GM21528 (cell line): ENCODE results near the gene RPTOR.

Experiments
- ATAC-seq: cut with Tn5 transposase; IDR thresholded peaks from one replicate; pipeline ENCODE4 v1.9.1; 2021; ENCODE audit warnings: mild to moderate bottlenecking, moderate library complexity; ENCODE audit not compliant: unreplicated experiment, low FRiP score

Gene RPTOR

GRCh38 chr17:80585890-80586845, 41.5 kb downstream of the RPTOR start:
- no peak for ATAC-seq

DNA sequence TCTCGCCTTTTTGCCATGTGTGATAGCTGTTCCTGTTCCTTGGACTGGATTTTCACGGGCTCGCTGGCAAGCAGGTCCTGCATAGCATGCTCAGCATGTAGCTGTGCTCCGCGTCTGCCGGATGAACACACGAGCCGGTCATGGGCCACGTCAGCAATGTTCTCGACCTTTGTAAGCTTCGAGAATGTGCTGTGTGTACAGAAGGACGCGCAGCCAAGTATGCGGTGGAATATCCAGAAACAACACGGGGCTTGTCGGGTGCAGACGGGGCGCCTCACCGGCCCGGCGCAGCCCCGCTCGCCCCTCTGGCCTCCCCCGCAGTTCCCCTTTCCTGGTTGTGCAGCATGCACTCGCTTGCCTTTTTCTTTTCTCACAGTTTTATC, 42.2 kb downstream of the RPTOR start:
- ATAC-seq: no peak

GRCh38 chr17:80588702-80589383, 44.2 kb downstream of the RPTOR start:
- no peak for ATAC-seq

- ATAC-seq: no peak
Observed at GRCh38 chr17:80591788-80592187, 47.1 kb downstream of the RPTOR start.

GRCh38 chr17:80592243-80592642, 47.6 kb downstream of the RPTOR start:
- ATAC-seq: no peak

DNA sequence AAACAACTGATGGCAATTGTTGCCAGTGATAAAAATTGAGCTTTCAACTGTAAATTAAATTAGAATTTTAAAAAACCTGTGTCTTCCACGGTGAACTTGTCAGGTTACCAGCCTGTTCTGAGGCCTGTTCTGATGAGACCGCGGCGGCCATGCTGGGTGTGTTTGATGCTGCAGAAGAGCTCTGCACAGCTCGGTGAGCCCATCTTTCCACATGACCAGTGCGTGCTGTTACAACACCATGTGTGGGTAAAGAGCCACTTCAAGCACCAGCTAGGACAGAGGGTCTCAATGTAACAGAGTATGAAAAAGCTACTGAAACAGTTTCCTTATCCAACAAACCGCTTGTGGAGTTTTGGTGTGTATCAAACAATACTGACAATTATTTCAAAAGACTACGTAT, 48.5 kb downstream of the RPTOR start:
- no peak for ATAC-seq

DNA sequence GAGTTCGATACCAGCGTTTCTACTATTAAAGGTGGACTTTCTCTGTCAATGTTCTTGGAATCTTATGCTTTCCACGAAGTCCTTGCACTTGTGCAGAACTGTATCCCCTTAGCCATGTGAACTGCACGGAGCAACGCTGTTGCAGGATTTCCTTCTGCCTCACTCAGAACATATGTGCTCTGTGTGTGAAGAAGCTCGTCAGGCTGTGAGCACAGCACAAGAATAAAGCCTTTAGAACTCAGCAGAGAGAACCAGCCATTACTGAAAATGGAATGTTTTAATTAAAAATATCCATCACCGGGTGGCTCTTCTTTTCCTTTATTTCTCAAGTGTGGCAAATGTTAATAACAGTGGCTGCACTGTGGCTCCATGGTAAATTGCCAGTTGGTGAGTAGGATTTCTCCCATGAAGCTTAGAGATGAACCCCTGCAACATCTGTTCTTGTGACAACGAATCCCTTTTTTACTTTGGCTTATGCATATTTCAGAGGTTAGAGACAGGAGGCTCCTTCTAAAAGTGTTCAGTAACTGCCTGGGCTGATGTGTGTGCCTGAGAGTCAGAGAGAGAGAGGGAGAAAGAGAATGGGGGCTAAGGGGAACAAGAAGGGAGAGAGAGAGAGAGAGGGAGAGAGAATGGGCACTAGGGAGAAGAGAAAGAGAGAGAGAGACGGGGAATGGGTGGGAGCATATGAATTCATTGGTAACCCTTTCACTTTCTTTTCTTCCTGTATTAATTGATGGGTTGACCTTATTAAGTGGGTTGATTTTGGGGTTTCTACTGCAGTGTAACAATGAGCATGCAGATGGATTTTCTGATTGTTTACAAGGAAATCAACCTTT, 50.0 kb downstream of the RPTOR start:
- no peak for ATAC-seq

GRCh38 chr17:80596760-80597608, 52.3 kb downstream of the RPTOR start:
- ATAC-seq: no peak

DNA sequence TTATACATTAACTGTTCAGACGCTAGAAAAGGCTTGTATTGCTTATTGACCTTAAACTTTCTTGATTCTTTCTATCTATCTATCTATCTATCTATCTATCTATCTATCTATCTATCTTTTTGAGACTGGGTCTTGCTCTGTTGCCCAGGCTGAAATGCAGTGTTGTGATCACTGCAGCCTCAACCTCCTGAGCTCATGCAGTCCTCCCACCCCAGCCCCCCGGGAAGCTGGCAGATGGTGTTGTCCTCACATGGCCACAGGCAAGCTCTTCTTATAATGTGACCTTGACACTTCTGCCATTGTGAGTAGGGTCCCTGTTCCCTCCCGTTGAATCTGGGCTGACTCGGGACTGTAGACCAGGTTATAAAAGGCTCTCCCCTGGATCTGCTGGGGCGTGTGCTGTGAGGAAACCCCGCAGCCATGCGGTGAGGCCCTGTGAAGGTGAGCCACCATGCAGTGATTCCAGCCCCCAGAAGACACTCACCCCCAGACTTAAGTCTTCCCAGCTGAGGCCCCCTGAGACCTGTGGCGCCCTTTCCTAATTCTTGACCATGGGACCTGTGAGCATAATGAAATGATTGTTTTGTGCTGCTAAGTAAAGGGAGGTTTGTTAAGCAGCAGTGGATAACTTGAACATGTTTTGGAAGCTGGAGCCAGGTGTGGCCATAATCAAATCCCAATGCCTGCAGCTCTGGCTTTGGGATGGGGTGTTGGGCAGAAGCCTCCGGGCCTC, 54.3 kb downstream of the RPTOR start:
- ATAC-seq: no peak

DNA sequence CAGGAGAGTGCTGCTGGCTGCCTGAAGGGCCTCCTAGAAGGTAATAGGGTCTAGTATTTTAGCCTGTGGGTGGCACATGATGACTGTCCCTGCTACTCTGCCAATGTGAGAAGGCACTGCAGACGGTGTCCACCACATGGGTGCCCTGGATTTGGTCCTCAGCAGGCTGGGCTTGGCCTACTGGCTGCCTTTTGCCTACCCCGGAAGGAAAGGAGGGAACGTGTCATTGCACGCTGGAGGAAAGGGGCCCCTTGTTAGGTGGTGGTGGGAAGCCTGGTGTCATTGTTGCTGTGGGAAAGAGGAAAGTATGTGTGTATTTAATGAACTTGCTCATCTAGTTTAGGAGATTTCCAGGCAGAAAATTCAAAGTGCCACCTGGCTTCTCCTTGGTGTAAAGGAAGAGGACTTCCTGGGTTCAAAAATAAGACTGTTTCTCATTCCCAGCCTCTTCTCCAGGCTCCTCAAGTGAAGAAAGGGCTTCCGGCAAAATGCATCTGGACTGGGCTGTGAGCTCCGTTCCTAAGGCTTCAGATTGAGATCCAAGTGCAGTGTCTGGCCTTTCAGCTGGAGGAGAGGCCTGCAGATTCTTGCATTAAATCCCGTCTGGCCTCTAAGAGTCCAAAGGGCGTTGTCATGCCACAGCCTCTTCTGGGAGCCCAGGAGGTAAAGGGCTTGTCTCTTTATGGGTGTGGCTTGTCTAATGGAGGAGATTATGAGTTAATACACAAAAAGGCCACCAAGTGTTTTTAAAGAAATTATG, 55.1 kb downstream of the RPTOR start:
- ATAC-seq: no peak

GRCh38 chr17:80601146-80601545, 56.5 kb downstream of the RPTOR start:
- no peak for ATAC-seq

DNA sequence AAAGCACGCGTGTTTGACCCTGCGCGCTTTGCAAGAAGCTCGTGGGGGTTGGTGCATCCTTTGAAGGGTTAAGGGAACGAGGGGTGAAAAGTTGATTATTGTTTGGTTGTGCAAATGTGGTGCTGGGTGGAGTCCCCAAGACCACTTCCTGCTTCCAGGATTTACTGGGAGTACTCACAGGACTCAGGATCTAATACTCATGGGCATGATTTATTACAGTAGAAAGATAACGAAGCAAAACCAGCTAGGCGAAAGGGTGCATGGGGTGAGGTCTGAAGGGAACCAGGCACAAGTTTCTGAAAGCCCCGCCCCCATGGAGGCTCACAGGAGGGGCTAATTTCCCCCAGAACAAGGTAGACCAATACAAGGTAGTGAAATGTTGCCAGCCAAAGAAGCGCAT, 58.8 kb downstream of the RPTOR start:
- ATAC-seq: no peak

DNA sequence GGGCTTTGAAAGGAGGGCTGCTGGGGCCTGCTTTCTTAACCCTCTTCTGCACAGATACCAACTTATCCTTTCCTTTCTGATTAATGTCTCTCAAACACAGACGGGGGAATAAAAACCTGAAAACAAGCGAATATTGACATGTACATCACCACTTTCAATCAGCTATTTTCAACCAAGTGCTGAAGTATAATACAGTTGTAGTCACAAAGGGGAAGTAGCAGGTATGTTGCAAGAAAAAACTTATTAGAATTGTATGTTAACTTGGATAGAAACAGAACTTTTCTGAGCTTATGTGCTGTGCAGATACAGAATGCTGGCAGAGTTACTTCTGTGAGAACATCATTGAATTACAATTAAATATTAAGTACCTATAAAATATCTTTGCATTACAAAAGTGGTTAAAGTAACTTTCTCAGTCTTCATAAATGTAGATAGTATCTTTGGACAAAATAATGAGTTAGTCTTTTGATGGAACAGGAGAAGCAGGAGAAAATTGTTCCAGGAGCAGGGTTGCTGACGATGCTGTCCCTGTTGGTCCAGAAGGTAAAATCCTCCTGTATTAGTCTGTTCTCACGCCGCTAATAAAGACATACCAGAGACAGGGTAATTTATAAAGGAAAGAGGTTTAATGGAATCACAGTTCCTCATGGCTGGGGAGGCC, 59.5 kb downstream of the RPTOR start:
- ATAC-seq: no peak

DNA sequence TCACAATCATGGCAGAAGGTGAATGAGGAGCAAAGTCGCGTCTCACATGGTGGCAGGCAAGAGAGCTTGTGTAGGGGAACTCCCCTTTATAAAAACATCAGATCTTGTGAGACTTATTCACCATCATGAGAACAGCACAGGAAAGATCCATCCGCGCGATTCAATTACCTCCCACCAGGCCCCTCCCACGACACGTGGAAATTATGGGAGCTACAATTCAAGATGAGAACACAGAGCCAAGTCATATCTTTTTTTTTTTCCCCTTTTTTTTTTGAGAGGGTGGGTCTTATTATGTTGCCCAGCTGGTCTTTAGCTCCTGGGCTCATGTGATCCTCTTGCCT, 60.0 kb downstream of the RPTOR start:
- no peak for ATAC-seq

DNA sequence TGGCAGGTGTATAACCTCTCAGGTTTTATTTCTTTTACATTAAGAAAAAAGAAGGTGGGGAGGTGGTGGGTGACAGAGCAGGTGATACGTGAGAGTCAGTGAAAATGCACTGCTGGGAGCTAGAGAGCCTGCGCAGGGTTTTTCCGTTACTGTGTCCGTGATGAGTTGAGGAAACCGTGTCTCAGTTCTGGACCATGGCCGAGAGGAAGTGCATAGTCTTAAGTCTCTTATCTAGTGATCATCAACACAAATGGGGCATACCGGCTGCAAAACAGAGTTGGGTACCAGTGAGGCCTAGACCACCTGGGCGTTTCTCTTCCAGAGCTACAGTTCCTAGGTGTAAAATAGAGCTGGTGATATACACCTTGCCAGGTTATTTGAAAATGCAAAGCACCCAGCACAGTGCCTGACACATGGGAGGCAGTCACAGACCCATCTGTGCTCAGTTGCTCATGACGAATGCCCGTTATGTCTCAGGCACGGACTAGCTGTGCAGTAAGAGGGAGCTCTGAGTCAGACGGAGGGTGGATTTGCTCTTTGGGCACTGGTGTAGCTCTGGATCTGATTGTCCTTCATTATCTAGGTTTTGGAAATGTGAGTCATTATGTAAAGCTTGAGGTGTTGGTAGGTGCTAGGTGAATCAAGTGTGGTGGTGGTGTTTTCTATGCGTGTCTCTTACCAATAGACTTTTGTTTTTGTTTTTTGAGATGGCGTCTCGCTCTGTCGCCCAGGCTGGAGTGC, 60.9 kb downstream of the RPTOR start:
- no peak for ATAC-seq

GRCh38 chr17:80608326-80608725, 63.7 kb downstream of the RPTOR start:
- ATAC-seq: no peak

- no peak for ATAC-seq
Observed at GRCh38 chr17:80609757-80610156, 65.1 kb downstream of the RPTOR start.

DNA sequence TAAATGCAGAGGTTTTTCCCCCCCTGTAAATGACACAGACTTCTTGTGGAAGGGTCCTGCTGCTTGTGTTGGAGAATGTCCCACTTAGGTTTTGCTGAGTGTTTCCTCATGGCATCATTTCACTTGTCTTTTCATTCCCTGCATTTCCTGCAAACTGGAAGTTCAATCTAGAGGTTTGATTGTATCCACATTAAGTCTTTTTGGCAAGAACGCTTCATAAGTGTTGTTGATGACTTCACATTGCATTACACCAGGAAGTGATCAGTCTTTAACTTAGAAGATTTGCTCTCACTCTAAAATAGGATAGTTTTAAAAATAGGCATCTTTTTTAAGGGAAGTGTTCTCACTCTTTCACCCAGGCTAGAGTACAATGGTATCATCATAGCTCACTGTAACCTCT, 67.2 kb downstream of the RPTOR start:
- ATAC-seq: no peak
